Pons (tissue), 1 donor: ENCODE results near the gene RERG.
"Not testable (repeated sequence)": the region's sequence is repeated elsewhere in the genome, so short reads cannot be mapped to it uniquely, and the experiment has no call there.

Experiments used
- DNase-seq: peaks from one replicate; pipeline ENCODE4 v3.0.0-alpha.2; 2016; ENCODE audit warnings: low spot score

Gene RERG

GRCh38 chr12:15220915-15221885 lies at the start of gene RERG:
TSS of gene RERG (minus strand) at chr12:15221417. CDS start at chr12:15217489, 3,928 bp downstream.
- DNase-seq: peak; percentile 67

GRCh38 chr12:15270591-15270990 lies 49.4 kb upstream of the RERG start:
- DNase-seq: no peak

GRCh38 chr12:15268927-15269552 lies 47.8 kb upstream of the RERG start:
- DNase-seq: peak; percentile 63

GRCh38 chr12:15268309-15268708 lies 47.1 kb upstream of the RERG start:
- no peak for DNase-seq

- no peak for DNase-seq
Observed at GRCh38 chr12:15265875-15266274, 44.7 kb upstream of the RERG start.

- DNase-seq: no peak
Observed at GRCh38 chr12:15256761-15257160, 35.5 kb upstream of the RERG start.

- DNase-seq: no peak
Observed at GRCh38 chr12:15253990-15254389, 32.8 kb upstream of the RERG start.

GRCh38 chr12:15244926-15245325 lies 23.7 kb upstream of the RERG start:
- DNase-seq: no peak

- no peak for DNase-seq
Observed at GRCh38 chr12:15244341-15244740, 23.1 kb upstream of the RERG start.

GRCh38 chr12:15243102-15243501 lies 21.9 kb upstream of the RERG start:
- DNase-seq: no peak

GRCh38 chr12:15240898-15241297 lies 19.7 kb upstream of the RERG start:
- no peak for DNase-seq

GRCh38 chr12:15234508-15234907 lies 13.3 kb upstream of the RERG start:
- DNase-seq: no peak

- no peak for DNase-seq
Observed at GRCh38 chr12:15234011-15234410, 12.8 kb upstream of the RERG start.

GRCh38 chr12:15232959-15233358 lies 11.7 kb upstream of the RERG start:
- no peak for DNase-seq

- no peak for DNase-seq
Observed at GRCh38 chr12:15231493-15231892, 10.3 kb upstream of the RERG start.

- no peak for DNase-seq
Observed at GRCh38 chr12:15230751-15231150, 9.5 kb upstream of the RERG start.

GRCh38 chr12:15230137-15230536 lies 8.9 kb upstream of the RERG start:
- DNase-seq: no peak

GRCh38 chr12:15227004-15227679 lies 5.9 kb upstream of the RERG start:
- DNase-seq: peak; percentile 41

GRCh38 chr12:15225863-15226218 lies 4.6 kb upstream of the RERG start:
- DNase-seq: not testable (repeated sequence)

- DNase-seq: no peak
Observed at GRCh38 chr12:15225136-15225862, 4.1 kb upstream of the RERG start.

- no peak for DNase-seq
Observed at GRCh38 chr12:15222219-15222618, 1.0 kb upstream of the RERG start.

- no peak for DNase-seq
Observed at GRCh38 chr12:15220451-15220850, 766 bp downstream of the RERG start.
